ENCODE measurements around the gene ARL4D. TPM values are rescaled to one million over a fixed set of nuclear protein-coding genes. Genes with fewer than 3 reads are reported as not detected.

Gene ARL4D
- total and polyA plus RNA-seq, 2 experiments from 2014 or later = 32.4 to 36.3 TPM

DNA sequence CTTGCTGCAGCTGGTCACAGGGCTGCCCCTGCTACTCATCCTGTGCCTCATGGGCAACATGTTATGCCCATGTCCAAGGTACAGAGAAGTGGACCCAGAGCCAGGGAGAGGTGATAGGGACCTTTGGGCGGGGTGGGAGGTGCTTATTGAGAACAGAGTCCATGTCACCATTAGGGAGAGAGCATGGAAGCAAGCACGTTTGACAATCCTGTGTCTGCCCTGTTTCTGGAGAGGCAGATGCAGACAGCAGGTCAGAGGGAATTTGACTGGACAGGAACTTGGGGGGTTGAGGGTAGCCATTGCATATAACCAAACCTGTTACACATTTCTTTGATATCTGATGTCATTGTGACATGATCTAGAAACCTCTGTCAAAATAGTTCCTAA, 14.3 kb upstream of the ARL4D start:
- no peak for DNase-seq (ENCODE audit: low read depth in 1 of 2, low spot score in 1 of 2)
- no peaks in the 10 kb centered on the region for H3K27me3 ChIP-seq
- H3K27ac ChIP-seq = no peak overlapping the region
- H3K4me1 ChIP-seq (ENCODE audit: low read depth) = peaks cover under 1% of the 10 kb centered on the region
- TF ChIP-seq, protein P1, sequence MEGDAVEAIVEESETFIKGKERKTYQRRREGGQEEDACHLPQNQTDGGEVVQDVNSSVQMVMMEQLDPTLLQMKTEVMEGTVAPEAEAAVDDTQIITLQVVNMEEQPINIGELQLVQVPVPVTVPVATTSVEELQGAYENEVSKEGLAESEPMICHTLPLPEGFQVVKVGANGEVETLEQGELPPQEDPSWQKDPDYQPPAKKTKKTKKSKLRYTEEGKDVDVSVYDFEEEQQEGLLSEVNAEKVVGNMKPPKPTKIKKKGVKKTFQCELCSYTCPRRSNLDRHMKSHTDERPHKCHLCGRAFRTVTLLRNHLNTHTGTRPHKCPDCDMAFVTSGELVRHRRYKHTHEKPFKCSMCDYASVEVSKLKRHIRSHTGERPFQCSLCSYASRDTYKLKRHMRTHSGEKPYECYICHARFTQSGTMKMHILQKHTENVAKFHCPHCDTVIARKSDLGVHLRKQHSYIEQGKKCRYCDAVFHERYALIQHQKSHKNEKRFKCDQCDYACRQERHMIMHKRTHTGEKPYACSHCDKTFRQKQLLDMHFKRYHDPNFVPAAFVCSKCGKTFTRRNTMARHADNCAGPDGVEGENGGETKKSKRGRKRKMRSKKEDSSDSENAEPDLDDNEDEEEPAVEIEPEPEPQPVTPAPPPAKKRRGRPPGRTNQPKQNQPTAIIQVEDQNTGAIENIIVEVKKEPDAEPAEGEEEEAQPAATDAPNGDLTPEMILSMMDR (IDR thresholded peaks at IDR 0.05; ENCODE audit: low read depth, low read length) = no peak
- no peaks in the 10 kb centered on the region for H3K36me3 ChIP-seq
- no peaks in the 10 kb centered on the region for H3K9me3 ChIP-seq (ENCODE audit: low read depth)
- no peak overlapping the region for H3K4me3 ChIP-seq

GRCh38 chr17:43385046-43385831, 13.6 kb upstream of the ARL4D start:
- Histone ChIP-seq H3K36me3 (no peaks in the 10 kb centered on the region), H3K4me3 (no peak overlapping the region), H3K27me3 (no peaks in the 10 kb centered on the region), H3K4me1 (ENCODE audit: low read depth) (peaks cover 7% of the 10 kb centered on the region), H3K27ac (no peak overlapping the region), H3K9me3 (ENCODE audit: low read depth) (no peaks in the 10 kb centered on the region)
- no peak for DNase-seq (ENCODE audit: low read depth in 1 of 2, low spot score in 1 of 2)
- TF ChIP-seq, protein P1 (IDR thresholded peaks at IDR 0.05; ENCODE audit: low read depth, low read length) = no peak

DNA sequence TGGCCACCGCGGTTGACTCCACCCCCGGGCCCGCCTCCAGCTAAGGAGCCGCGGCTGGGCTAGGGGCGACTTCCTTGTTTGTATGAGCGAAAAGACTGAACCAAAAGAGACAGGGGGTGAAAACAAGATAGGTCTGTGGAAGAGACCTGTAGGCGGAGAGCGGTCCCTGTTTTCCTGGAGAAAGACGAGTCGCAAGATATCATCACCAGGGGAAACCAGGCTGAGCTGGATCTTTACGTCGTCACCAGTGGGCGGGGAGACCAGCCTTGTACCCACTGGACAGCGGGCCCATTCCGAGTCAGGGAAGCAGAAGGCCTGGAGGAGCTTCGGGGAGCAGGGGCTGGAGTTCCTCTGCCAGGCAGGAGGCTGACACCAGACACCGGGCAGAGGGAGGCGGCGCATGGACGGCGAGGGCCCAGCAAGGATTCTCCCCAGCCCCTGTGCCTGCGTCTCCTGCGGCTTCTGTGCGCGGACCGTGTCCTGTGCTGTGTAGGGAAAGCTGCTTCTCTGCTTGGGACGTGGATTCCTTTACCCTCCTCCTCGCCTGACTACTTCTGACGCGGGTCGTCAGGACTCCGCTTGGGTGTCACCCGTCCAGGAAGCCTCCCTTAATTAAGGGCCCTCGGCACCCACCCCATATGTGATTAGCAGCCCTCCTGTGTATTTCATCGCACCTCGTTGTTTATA, 10.3 kb upstream of the ARL4D start:
- peak; percentile 88 to 96 for DNase-seq (ENCODE audit: low read depth in 1 of 2, low spot score in 1 of 2)
- H3K27me3 ChIP-seq = no peaks in the 10 kb centered on the region
- peak overlapping the region; percentile 77 for H3K27ac ChIP-seq
- peak overlapping the region; percentile 45 for H3K4me3 ChIP-seq
- H3K4me1 ChIP-seq (ENCODE audit: low read depth) = peaks cover 7% of the 10 kb centered on the region
- H3K9me3 ChIP-seq (ENCODE audit: low read depth) = no peaks in the 10 kb centered on the region
- TF ChIP-seq, protein P1 (IDR thresholded peaks at IDR 0.05; ENCODE audit: low read depth, low read length) = no peak
- no peaks in the 10 kb centered on the region for H3K36me3 ChIP-seq

GRCh38 chr17:43389046-43389947, 9.5 kb upstream of the ARL4D start:
- Histone ChIP-seq H3K27ac (peak overlapping the region; percentile 77), H3K4me3 (peak overlapping the region; percentile 45), H3K36me3 (no peaks in the 10 kb centered on the region), H3K4me1 (ENCODE audit: low read depth) (peaks cover 7% of the 10 kb centered on the region), H3K27me3 (no peaks in the 10 kb centered on the region), H3K9me3 (ENCODE audit: low read depth) (no peaks in the 10 kb centered on the region)
- peak; percentile 75 to 86 for DNase-seq (ENCODE audit: low read depth in 1 of 2, low spot score in 1 of 2)
- TF ChIP-seq, protein P1 (IDR thresholded peaks at IDR 0.05; ENCODE audit: low read depth, low read length) = peak; percentile 92

- Histone ChIP-seq H3K4me3 (no peak overlapping the region), H3K4me1 (ENCODE audit: low read depth) (peaks cover 7% of the 10 kb centered on the region), H3K27ac (no peak overlapping the region), H3K27me3 (no peaks in the 10 kb centered on the region), H3K36me3 (no peaks in the 10 kb centered on the region), H3K9me3 (ENCODE audit: low read depth) (no peaks in the 10 kb centered on the region)
- TF ChIP-seq, protein P1 (IDR thresholded peaks at IDR 0.05; ENCODE audit: low read depth, low read length) = no peak
- no peak for DNase-seq (ENCODE audit: low read depth in 1 of 2, low spot score in 1 of 2)
Measured at GRCh38 chr17:43392397-43392796, 6.4 kb upstream of the ARL4D start.

Data from cardiac muscle cell (in vitro differentiated cells and primary cell).